ENCODE measurements around the gene SETD1B. TPM values are rescaled to one million over a fixed set of nuclear protein-coding genes. Genes with fewer than 3 reads are reported as not detected.

The SETD1B gene
- total and polyA plus RNA-seq, 2 donors (not counting 3 experiments of a cell fraction or from before 2014, with no cell fraction given) = 2.6 to 27.0 TPM

DNA sequence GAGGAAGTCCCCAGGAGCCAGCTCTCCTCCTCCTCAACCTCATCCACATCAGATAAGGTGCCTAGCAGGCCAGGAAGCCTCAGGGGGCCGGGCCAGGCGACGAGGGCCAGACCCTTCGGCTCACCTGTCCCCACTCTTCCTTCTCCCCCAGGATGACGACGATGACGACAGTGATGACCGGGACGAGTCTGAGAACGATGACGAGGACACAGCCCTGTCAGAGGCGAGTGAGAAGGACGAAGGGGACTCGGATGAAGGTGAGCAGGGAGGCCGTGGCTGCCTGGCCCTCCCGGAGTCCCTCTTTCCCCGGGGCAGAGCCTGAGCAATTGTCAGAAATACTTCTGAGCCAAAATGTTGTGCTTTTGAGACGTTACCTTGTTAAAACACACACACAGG lies 13.8 kb downstream of the SETD1B start:
- TF ChIP-seq POLR2A (IDR thresholded peaks at IDR 0.05; ENCODE audit: low read depth, low read length) (no peak), POLR2AphosphoS5 (IDR thresholded peaks at IDR 0.05; ENCODE audit: insufficient read depth, low read depth, low read length) (no peak)
- TF ChIP-seq, protein P1, sequence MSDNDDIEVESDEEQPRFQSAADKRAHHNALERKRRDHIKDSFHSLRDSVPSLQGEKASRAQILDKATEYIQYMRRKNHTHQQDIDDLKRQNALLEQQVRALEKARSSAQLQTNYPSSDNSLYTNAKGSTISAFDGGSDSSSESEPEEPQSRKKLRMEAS (IDR thresholded peaks at IDR 0.05; ENCODE audit: insufficient read depth, insufficient read length) = no peak
- H3K27me3 ChIP-seq (ENCODE audit: control insufficient read depth in 2 of 2, insufficient read depth in 2 of 2, low read length in 2 of 2) = no peaks in the 10 kb centered on the region
- H3K4me2 ChIP-seq (ENCODE audit: insufficient read depth, low read length) = no peak overlapping the region
- H2AFZ ChIP-seq (ENCODE audit: low read depth, low read length) = no peak overlapping the region
- ChIA-PET POLR2A (no interaction called here), CTCF (no interaction called here)
- no peak for DNase-seq (ENCODE audit: low read depth, low spot score)
- no peak overlapping the region for H3K4me3 ChIP-seq (replicated peaks in 1 of 3; ENCODE audit: insufficient read depth in 1 of 3, low read depth in 1 of 3, low read length in 3 of 3)
- intact Hi-C loops (cut with micrococcal nuclease) (no loop called here), dilution Hi-C loops (cut with MboI; ENCODE audit: extremely low pct_ligation_motif_present, low sequenced_read_pairs) (no loop called here)
- H3K36me3 ChIP-seq (ENCODE audit: control insufficient read depth in 2 of 2, extremely low read depth in 1 of 2, insufficient read depth in 2 of 2, low read length in 2 of 2) = peaks cover 20 to 49% of the 10 kb centered on the region in 2 experiments
- no peaks in the 10 kb centered on the region for H3K9me3 ChIP-seq (replicated peaks; ENCODE audit: control insufficient read depth, insufficient read depth, low read length)
- no peaks in the 10 kb centered on the region for H4K20me1 ChIP-seq (replicated peaks; ENCODE audit: control insufficient read depth, extremely low read depth, insufficient read depth, low read length)
- no peak overlapping the region for H3K9ac ChIP-seq (replicated peaks; ENCODE audit: extremely low read depth, insufficient read depth, low read length)
- no peaks in the 10 kb centered on the region for H3K9me1 ChIP-seq (replicated peaks; ENCODE audit: control insufficient read depth, extremely low read depth, insufficient read depth, low read length)
- H3K79me2 ChIP-seq (ENCODE audit: control insufficient read depth, insufficient read depth, low read length) = peaks cover 21% of the 10 kb centered on the region
- no peak overlapping the region for H3K27ac ChIP-seq (ENCODE audit: insufficient read depth, low read depth, low read length)
- FAIRE-seq = no peak
- peaks cover 6% of the 10 kb centered on the region for H3K4me1 ChIP-seq (ENCODE audit: control insufficient read depth, extremely low read depth, insufficient read depth, low read length)
- no TSS peak for BruUV-seq (replicated peaks)

DNA sequence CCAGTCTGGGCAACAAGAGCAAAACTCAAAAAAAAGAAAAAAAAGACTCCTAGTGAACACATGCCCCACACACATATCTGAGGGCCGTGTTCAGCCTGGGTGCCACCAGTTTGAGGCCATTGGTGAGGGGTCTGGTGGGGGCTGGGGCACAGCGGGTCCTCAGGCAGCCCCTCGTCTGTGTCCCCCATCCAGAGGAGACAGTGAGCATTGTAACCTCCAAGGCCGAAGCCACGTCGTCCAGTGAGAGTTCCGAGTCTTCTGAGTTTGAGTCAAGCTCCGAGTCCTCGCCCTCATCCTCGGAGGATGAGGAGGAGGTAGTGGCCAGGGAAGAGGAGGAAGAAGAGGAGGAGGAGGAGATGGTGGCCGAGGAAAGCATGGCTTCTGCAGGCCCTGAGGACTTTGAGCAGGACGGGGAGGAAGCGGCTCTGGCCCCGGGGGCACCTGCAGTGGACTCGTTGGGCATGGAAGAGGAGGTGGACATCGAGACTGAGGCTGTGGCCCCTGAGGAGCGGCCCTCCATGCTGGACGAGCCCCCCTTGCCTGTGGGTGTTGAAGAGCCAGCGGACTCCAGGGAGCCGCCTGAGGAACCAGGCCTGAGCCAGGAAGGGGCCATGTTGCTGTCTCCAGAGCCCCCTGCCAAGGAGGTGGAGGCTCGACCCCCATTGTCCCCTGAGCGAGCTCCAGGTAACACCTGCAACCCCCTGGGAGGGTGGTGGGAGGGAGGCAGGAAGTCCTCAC lies 15.6 kb downstream of the SETD1B start:
- ChIA-PET CTCF (no interaction called here), POLR2A (interaction anchor here (0.6 kb wide), 1 partner anchor 333 kb away, joined by 3 read pairs; no protein-coding TSS in a partner anchor)
- Histone ChIP-seq H3K79me2 (ENCODE audit: control insufficient read depth, insufficient read depth, low read length) (peaks cover 6% of the 10 kb centered on the region), H3K4me2 (ENCODE audit: insufficient read depth, low read length) (no peak overlapping the region), H3K9me1 (replicated peaks; ENCODE audit: control insufficient read depth, extremely low read depth, insufficient read depth, low read length) (no peaks in the 10 kb centered on the region), H3K9me3 (replicated peaks; ENCODE audit: control insufficient read depth, insufficient read depth, low read length) (no peaks in the 10 kb centered on the region), H2AFZ (ENCODE audit: low read depth, low read length) (no peak overlapping the region), H3K27me3 (ENCODE audit: control insufficient read depth in 2 of 2, insufficient read depth in 2 of 2, low read length in 2 of 2) (no peaks in the 10 kb centered on the region), H4K20me1 (replicated peaks; ENCODE audit: control insufficient read depth, extremely low read depth, insufficient read depth, low read length) (no peaks in the 10 kb centered on the region), H3K36me3 (ENCODE audit: control insufficient read depth in 2 of 2, extremely low read depth in 1 of 2, insufficient read depth in 2 of 2, low read length in 2 of 2) (peaks cover 23 to 51% of the 10 kb centered on the region in 2 experiments), H3K4me1 (ENCODE audit: control insufficient read depth, extremely low read depth, insufficient read depth, low read length) (no peaks in the 10 kb centered on the region), H3K4me3 (replicated peaks in 1 of 3; ENCODE audit: insufficient read depth in 1 of 3, low read depth in 1 of 3, low read length in 3 of 3) (no peak overlapping the region), H3K9ac (replicated peaks; ENCODE audit: extremely low read depth, insufficient read depth, low read length) (no peak overlapping the region), H3K27ac (ENCODE audit: insufficient read depth, low read depth, low read length) (no peak overlapping the region)
- BruUV-seq (replicated peaks) = no TSS peak
- no peak for FAIRE-seq
- TF ChIP-seq JUN (IDR thresholded peaks at IDR 0.05; ENCODE audit: borderline replicate concordance, insufficient read depth, insufficient read length, low read depth) (no peak), EZH2 (IDR thresholded peaks at IDR 0.05; ENCODE audit: borderline replicate concordance, low read depth, low read length, severe bottlenecking) (no peak), GATA2 (IDR thresholded peaks at IDR 0.05; ENCODE audit: insufficient read depth, insufficient read length, low read depth, low read length) (no peak), POLR2A (IDR thresholded peaks at IDR 0.05; ENCODE audit: low read depth, low read length) (no peak), POLR2AphosphoS5 (IDR thresholded peaks at IDR 0.05; ENCODE audit: insufficient read depth, low read depth, low read length) (no peak), FOS (IDR thresholded peaks at IDR 0.05; ENCODE audit: borderline replicate concordance, insufficient read depth, low read length) (no peak), MYC (IDR thresholded peaks at IDR 0.05; ENCODE audit: low read depth, low read length) (no peak)
- TF ChIP-seq, protein P2, sequence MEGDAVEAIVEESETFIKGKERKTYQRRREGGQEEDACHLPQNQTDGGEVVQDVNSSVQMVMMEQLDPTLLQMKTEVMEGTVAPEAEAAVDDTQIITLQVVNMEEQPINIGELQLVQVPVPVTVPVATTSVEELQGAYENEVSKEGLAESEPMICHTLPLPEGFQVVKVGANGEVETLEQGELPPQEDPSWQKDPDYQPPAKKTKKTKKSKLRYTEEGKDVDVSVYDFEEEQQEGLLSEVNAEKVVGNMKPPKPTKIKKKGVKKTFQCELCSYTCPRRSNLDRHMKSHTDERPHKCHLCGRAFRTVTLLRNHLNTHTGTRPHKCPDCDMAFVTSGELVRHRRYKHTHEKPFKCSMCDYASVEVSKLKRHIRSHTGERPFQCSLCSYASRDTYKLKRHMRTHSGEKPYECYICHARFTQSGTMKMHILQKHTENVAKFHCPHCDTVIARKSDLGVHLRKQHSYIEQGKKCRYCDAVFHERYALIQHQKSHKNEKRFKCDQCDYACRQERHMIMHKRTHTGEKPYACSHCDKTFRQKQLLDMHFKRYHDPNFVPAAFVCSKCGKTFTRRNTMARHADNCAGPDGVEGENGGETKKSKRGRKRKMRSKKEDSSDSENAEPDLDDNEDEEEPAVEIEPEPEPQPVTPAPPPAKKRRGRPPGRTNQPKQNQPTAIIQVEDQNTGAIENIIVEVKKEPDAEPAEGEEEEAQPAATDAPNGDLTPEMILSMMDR (IDR thresholded peaks at IDR 0.05; ENCODE audit: extremely low read depth in 1 of 2, insufficient read depth in 1 of 2, low read depth in 1 of 2, low read length in 2 of 2) = no peak
- TF ChIP-seq, protein P1 (IDR thresholded peaks at IDR 0.05; ENCODE audit: insufficient read depth, insufficient read length) = no peak
- no peak for DNase-seq (ENCODE audit: low read depth, low spot score)
- dilution Hi-C loops (cut with MboI; ENCODE audit: extremely low pct_ligation_motif_present, low sequenced_read_pairs) = no loop called here
- intact Hi-C loops (cut with micrococcal nuclease) = no loop called here

Measured in endothelial cell of umbilical vein (primary cell).